NCI-H2029 treated with DMSO at 0.1 percent for 48 hours (cell line): Measurements from ENCODE around the gene CRAMP1.

ENCODE experiments used
- DNase-seq: peaks from one replicate; lab custom pipeline; 2025; lab: John Stamatoyannopoulos, UW

CRAMP1 gene

GRCh38 chr16:1655909-1656807 lies 44.0 kb downstream of the CRAMP1 start:
- DNase-seq: no peak

- no peak for DNase-seq
Observed at GRCh38 chr16:1656808-1657617, 44.9 kb downstream of the CRAMP1 start.

DNA sequence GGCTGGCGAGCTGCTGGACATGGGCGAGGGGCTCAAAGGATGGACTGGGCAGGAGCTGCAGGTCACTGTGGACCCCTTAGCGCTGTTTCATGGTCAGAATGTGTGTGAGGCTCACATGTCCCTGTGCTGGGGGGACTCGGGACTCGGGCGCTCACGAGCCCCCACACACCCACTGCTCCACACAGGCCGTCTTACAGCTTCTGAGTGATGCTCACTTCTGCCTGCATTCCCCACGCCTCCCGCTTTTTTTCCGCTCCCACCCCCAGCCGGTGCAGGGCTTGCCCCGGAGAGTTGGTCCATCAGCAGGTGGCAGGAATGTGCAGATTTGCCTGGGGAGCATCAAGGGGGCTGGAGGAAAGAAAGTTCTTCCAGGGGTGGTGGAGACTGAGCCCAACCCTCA lies 45.7 kb downstream of the CRAMP1 start:
- DNase-seq: no peak

DNA sequence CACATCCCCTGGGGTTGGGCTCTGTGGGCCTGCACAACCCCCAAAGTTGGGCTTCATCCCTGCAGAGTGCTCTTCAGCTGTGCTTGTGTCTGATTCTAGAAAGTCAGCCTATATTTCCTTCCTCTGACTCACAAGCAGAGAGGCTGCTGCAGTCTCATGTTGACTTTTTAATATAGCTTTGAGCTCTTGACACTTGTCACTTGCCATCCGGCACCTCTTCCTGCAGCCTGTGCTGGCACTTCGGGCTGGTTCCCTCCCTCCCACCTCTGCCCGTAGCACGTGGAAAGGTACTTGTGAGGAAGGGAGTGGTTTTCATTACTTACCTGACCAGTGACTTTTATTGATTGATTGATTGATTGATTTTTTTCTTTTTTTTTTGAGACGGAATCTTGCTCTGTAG lies 46.9 kb downstream of the CRAMP1 start:
- DNase-seq: no peak

- no peak for DNase-seq
Observed at GRCh38 chr16:1661826-1662225, 49.7 kb downstream of the CRAMP1 start.

GRCh38 chr16:1662543-1662942 lies 50.4 kb downstream of the CRAMP1 start:
- no peak for DNase-seq

- no peak for DNase-seq
Observed at GRCh38 chr16:1665829-1666228, 53.7 kb downstream of the CRAMP1 start.

DNA sequence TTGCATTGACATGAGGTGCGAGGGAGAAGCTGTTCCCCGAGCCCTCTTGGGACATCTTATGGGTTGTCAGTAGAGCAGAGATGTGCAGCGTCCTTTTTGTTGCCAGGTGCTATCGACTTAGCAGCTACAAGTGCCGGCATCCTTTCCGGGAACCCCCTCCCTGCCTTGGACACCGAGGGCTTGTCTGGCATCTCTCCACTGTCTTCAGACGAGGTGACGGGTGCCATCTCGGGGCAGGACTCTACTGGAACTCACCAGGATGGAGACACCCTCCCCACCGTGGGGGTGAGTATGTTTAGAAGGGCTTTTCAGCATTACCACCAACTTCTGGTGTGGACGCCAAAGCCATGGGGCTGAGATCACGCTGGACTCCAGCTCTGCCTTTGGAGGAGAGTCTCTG lies 54.2 kb downstream of the CRAMP1 start:
- DNase-seq: no peak

GRCh38 chr16:1667271-1667670 lies 55.1 kb downstream of the CRAMP1 start:
- DNase-seq: no peak

GRCh38 chr16:1667916-1668315 lies 55.8 kb downstream of the CRAMP1 start:
- DNase-seq: no peak

DNA sequence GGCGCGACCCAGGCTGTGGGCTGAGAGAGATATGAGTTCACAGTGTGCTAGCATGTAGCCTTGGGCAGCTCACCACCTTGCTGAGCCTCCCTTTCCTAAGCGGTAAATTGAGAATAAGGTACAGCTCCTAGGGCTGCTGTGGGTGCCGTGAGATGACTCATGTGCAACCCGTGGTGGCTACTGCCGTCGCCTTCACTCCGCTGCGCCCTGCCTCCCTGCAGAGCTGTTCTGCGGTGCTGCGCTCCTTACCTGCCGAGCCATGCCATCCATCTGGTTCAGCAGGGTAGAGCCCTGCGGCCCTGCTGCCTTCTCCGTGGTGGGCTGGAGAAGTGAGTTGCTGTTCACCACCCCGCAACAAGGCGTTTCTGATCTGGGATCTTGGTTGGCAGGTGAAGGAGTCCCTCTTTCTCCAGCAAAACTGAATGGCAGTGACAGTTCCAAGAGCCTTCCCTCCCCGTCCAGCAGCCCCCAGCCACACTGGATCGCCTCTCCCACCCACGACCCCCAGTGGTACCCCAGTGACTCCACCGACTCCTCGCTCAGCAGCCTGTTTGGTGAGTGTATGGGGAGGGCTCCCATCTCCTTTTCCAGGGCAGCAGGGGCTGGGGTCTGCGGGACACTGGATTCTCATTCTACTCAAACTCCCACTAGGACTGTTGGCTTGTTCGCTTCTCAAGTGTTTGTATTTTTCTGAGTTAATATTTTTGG lies 56.6 kb downstream of the CRAMP1 start:
- DNase-seq: no peak

- DNase-seq: no peak
Observed at GRCh38 chr16:1669698-1670097, 57.5 kb downstream of the CRAMP1 start.

DNA sequence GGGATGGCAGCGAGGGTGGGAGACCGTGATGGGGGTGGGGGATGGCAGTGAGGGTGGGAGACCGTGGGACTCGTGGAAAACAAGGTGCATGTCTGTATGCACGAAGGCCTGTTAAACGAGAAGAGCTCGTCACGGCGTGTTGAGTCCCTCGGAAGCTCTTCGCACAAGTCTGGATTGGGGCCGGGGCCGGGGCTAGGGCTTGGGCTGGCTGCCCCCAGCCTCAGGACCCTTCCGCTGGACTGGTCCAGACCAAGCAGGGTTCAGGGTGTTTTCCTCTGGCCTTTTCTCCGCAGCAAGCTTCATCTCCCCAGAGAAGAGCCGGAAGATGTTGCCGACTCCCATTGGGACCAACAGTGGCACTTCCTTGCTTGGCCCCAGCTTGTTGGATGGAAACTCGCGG lies 58.2 kb downstream of the CRAMP1 start:
- no peak for DNase-seq

GRCh38 chr16:1670866-1671265 lies 58.7 kb downstream of the CRAMP1 start:
- no peak for DNase-seq

DNA sequence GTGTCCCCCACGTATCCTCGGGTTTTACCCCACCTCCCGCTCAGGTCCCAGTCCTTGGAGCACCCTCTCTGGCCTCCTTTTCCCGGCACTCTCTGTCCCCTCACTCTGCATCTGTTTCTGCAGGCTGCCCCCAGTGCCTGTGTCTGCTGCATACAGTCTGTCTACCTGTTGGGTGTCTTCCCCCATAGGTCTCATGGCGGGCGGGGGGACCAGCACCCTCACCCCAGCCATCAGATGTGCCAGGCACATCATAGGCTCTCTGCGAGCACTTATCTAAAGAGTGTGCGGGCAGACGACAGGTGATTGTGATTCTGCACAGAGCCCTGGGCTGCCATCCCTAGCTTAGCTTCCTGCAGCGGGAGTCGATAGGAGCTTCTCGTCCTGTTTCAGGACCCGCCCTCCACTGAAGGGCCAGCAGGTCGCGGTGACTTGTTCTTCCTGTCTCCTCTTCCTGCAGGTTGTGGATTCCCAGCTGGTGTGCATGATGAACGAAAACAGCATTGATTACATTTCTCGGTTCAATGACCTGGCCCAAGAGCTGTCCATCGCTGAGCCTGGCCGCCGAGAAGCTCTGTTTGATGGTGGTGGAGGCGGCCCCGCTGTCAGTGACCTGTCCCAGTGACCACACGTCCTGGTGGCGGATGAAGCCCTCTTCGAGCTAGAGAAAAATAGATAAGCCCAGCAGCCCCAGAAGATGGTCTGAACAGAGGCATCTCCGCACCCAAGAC lies 61.4 kb downstream of the CRAMP1 start:
- no peak for DNase-seq

DNA sequence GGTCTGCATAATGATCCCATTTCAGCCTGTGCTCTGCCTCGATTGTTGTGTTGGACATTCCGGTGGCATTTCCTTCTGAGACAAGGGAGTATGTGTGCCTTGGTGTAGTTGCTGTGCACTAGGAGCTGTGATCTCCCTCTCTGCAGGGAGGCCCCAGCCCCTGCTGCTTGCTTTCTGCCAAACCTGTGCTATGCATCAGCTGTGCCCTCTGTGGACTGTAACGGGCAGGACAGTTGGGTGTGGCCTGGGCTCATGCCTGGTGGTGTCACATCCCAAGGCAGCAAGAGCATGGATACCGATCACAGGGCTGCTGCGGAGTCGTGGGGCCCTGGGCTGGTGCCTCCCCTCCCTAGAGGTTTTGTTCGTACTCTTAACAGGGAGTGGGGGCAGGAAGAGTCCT lies 62.1 kb downstream of the CRAMP1 start:
- no peak for DNase-seq

GRCh38 chr16:1674751-1675664 lies 62.8 kb downstream of the CRAMP1 start:
- DNase-seq: no peak

DNA sequence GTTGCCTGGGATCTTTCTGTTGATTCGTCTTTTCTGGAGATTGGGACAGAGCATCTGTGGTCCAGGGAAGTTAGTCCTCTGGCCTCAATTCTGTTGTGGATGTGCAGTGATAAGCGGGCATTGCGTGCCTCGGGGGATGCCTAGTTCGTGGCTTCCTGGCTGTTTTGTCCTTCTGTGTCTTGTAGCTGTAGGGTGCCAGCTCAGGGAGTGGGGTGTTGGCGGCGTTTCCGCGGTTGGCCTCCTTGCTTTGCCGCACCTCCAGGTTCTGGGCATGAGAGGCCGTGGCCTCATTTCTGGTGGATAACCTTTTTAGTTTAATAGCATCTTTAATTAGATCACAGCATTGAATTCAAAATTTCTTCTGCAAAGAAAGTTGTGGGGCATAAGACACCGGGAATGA lies 64.5 kb downstream of the CRAMP1 start:
- no peak for DNase-seq

- DNase-seq: no peak
Observed at GRCh38 chr16:1677339-1677738, 65.2 kb downstream of the CRAMP1 start.

GRCh38 chr16:1677942-1678499 lies 65.9 kb downstream of the CRAMP1 start, which contains the start of gene JPT2:
JPT2 (plus strand) TSS chr16:1678279; CDS start chr16:1678313, 34 bp downstream.
- peak; percentile 83 for DNase-seq
